IPS-18c (cell line): ENCODE data around the gene GARRE1.
"Not testable (repeated sequence)": the region's sequence is repeated elsewhere in the genome, so short reads cannot be mapped to it uniquely, and the experiment has no call there.

Experiments
- H3K4me3 ChIP-seq: 2 replicates; pipeline ENCODE4 v1.7.0; 2013; ENCODE audit warnings: low read depth, mild to moderate bottlenecking, low read length, moderate library complexity; ENCODE audit not compliant: insufficient read depth
- H3K9me3 ChIP-seq: one replicate; pipeline ENCODE4 v1.6.1; 2013; ENCODE audit warnings: mild to moderate bottlenecking, low read length, moderate library complexity; ENCODE audit not compliant: control insufficient read depth, insufficient read depth

Gene GARRE1

DNA sequence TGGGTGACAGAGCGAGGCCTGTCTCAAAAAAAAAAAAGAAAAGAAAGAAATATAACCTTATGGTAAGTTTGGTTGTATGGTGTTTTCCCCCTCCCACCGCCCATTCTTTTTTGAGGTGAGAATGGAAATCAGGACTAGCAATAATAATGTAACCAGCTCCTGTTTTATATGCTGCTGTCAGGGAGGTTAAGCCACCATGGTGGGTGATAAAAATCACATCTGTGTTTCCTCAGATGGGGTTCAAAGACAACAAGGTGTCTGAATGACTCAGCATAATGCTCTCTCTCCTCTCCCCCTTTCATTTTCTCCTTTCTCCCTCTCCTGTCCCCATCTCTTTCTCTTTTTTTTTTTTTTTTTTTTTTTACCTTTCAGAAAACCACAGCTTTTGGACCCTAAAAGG lies 28.3 kb upstream of the GARRE1 start:
- H3K4me3 ChIP-seq = no peak overlapping the region
- H3K9me3 ChIP-seq = no peaks in the 10 kb centered on the region

DNA sequence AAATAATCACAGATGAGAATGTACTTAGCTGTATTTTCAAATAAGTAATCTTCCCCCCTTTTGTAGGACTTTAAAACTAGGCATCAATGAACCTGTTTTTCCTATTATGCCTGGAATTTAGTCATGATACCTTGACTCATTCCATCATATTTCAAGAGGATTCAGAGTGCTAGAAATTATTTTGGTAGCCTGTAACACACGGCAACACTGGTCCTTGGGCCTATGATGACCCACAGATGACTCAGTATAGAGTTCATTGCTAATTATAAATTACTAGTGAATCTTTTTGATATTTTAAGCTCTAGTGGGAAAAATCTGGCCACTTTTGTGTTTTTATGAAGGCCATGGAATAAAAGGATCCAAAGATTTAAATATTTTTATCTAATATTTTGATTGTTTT lies 26.0 kb upstream of the GARRE1 start:
- Histone ChIP-seq H3K9me3 (no peaks in the 10 kb centered on the region), H3K4me3 (no peak overlapping the region)

DNA sequence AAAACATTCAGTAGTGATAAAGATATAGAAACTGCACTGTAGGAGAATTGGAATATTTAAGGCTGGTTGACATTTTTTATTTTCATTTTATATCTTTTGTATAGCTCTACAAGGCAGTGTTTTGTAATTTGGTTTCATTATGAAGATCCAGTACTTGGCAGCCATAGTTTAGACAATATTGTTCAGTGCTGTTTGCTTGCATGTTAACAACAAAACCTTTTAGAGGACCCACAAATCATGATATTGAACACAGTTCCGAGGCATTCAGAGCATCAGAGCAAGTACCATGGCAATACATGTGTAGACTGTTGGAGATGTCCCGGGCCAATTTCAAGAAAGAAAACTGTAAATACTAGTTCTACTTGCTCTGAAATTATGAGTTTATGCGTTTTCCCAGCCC lies 25.6 kb upstream of the GARRE1 start:
- H3K9me3 ChIP-seq = no peaks in the 10 kb centered on the region
- H3K4me3 ChIP-seq = no peak overlapping the region

DNA sequence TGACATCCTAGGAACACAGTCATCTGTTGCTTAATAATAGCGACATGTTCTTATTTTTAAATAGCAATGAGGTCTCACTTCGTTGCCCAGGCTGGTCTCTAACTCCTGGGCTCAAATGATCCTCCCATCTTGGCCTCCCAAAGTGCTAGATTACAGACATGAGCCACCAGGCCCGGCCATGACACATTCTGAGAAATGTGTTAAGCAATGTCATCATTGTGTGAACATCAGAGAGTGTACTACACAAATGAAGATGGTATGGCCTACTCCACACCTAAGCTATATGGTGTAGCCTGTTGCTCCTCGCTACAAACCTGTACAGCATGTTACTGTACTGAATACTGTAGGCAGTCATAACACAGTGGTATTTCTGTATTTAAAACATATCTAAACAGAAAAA lies 24.6 kb upstream of the GARRE1 start:
- Histone ChIP-seq H3K9me3 (no peaks in the 10 kb centered on the region), H3K4me3 (no peak overlapping the region)

DNA sequence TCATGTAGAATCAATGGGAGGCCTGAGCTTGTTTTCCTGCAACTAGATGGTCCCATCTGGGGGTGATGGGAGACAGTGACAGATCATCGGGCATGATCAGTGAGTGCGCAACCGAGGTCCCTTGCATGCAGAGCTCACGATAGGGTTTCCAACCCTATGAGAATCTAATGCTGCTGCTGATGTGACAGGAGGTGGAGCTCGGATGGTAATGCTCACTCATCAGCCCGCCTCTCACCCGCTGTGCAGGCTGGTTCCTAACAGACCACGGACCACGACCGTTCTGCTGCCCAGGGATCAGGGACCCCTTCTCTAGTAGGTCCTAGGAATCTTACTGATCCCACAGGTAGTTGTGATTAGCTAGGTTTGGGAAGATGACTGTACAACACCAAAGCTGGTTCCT lies 23.5 kb upstream of the GARRE1 start:
- no peak overlapping the region for H3K4me3 ChIP-seq
- no peaks in the 10 kb centered on the region for H3K9me3 ChIP-seq

DNA sequence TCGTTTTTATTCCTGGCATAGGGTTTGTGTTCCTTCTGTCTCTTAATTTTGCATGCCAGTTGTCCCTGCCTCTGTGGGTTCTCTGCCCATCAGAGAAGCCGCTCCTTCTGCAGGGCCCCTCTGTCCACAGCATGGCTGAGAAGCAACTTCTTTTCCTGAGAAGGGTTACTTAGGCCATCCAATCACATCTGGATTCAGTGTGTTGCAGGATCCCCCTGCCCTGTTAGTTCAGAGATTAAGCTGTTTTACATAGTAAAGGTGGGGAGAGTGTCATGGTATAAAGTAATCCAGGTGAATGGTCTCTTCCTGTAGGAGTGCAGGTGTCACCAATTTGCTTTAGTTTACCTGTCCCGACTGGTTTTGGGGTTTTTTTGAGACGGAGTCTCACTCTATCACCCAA lies 22.9 kb upstream of the GARRE1 start:
- no peaks in the 10 kb centered on the region for H3K9me3 ChIP-seq
- no peak overlapping the region for H3K4me3 ChIP-seq

DNA sequence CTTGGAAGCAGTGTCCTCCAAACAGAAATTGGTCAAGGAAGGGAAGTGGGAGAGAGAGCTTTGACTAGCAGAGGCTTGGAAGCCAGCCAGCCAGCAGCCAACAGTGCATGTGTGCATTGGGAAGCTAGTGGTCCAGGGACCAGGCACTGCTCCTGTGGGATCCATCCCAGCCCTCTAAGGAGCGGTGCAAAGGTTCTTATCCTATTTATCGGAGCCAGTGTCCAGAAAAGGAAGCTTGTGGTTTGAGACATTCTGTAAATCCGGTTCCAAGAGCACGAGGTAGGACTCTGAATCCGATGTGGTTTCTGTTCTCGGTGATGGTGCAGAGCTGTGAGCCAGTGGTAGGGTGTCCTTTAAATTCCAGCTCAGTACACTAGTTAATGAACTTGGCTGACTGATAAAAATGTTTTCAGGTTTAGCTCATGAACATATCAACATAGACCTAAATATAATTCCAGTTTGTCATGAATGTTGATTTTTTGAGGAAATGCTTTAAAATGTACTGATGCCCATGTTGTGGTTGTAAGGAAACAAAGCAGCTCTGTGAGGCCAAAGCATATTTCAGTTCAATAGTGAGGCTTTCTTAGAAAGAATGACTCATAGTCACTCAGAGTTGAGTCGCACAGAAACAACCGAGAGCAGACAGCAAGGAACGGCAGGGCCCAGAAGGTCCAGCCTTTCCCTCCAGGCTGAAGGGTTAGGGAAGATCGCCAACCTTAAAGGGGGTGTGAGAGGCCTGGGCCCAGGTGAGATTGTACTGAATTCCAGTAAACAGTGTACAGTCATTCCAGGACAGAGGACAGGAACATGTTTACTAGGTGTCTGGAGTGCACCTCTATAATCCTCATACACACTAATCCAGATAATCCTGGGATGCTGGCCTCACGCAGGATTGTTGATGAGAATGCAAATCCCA lies 21.5 kb upstream of the GARRE1 start:
- Histone ChIP-seq H3K4me3 (no peak overlapping the region), H3K9me3 (no peaks in the 10 kb centered on the region)

DNA sequence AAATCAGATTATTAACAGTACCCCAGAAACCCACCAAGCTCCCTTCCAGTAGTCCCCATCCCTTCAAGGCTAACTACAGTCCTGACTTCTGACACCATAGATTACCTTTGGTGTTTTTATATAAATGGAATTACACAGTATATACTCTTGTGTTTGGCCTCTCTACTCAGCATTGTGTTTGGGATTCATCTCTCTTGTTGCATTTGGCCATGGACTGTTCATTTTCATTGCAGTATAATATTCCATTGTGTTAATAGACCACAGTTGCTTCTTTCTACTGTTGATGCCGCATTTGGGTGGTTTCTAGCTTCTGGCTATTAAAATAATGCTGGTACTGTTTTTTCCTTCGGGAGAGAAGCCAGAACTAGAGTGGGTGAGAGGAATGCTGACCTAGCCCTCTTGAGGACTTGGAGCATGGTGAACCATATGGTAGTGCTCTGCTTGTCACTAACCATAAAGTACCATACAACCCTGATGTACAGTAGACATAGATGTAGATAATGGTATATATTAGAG lies 18.9 kb upstream of the GARRE1 start:
- no peaks in the 10 kb centered on the region for H3K9me3 ChIP-seq
- H3K4me3 ChIP-seq = no peak overlapping the region

DNA sequence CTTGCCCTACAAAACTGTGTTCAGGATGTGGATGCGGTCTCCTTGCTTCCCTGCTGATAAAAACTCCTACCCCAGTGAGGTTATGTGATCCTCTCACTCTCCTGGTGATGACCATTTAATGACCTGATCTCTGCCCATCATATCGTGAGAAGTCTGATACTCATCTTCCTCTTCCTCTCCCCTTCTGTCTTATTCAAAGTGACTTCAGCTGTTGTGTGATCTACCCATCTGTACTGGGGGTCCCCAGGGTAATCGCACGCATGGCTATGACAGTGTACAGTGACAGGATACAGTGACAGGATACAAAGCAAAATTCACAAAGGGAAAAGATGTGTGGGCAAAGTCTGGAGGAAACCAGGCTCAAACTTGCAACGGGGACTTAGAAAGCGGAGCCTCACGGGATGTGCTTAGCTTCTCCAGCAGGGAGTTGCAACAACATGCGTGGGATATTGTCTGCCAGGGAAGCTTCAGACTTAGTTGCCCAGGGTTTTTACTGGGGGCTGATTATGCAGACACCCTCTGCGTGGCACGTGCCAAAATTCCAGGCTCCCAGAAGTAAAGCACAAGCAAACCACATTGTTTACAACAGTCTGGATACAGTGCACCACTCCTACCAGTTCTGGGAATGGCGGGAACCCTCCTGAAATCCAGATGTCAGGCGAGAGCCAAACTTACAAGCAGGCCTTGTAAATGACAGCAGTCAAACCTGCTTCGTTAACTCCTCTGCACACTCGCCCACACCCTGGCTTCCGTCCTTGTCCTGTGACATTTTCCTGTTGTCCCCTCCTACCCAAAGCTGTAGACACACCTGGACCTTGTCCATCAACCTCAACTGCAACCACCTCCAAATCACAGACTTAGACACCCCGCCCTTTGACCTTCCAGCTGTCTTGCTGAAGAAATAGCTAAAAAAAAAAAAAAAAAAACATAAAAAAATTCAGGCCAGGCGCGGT lies 18.0 kb upstream of the GARRE1 start:
- no peak overlapping the region for H3K4me3 ChIP-seq
- no peaks in the 10 kb centered on the region for H3K9me3 ChIP-seq

DNA sequence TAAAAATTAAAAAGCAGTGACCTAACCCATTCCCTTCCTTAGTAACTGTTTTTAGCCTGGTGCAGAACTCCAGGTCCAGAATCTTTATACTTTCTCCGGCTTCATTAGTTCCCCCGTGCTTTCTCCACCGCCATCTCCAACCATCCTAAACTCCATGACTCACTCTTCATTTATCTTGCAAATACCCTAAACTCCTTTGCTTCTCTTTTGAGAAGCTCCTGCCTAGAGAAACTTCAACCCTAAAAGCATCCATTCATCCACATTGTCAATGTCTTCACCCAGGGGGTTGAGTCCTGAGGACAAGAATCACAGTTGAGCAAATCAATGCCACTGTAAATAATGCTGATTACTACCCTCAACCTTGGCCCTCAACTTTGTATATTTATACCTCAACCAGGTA lies 17.1 kb upstream of the GARRE1 start:
- Histone ChIP-seq H3K4me3 (no peak overlapping the region), H3K9me3 (no peaks in the 10 kb centered on the region)

DNA sequence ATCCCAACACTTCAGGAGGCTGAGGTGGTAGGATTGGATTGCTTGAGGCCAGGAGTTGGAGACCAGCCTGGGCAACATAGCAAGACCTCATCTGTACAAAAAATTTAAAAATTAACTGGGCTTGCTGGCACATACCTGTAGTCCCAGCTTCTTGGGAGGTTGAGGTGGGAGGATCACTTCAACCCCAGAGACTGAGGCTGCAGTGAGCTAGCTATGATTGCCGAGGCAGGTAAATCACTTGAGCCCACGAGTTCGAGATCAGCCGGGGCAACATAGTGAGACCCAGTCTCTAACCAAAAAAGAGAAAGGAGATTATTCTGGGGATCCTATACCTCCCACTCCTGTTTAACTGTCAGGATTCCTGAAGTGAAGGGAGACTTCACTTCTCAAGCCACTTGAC lies 16.4 kb upstream of the GARRE1 start:
- H3K9me3 ChIP-seq = no peaks in the 10 kb centered on the region
- H3K4me3 ChIP-seq = no peak overlapping the region

DNA sequence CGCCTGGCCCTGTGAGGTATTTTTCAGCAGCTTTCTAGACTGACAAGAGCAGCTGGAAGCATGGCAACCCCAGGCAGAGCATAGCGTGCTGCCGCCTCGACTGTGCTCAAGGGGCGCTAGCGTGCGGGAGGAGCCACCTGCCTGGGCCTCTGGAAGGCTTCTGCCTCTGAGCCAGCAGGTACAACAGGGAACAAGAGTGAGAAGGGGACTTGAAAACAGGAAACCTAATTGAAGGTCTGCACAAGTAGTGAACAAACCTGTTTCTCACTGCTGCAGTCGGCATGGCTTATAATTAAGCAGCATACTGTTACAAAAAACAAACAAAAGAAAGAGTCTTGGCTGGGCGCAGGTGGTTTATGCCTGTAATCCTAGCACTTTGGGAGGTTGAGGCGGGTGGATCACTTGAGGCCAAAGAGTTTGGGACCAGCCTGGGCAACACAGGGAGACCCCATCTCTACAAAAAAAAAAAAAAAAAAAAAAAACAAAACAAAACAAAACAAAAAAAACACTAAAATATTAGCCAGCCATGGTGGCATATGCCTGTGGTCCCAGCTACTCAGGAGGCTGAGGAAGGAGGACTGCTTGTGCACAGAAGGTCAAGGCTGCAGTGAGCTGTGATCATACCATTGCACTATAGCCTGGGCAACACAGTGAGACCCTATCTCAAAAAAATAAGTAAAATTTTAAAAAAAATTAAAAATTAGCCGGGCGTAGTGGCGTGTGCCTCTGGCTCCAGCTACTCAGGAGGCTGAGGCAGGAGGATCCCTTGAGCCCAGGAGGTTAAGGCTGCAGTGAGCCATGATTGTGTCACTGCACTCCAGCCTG lies 12.6 kb upstream of the GARRE1 start:
- Histone ChIP-seq H3K4me3 (no peak overlapping the region), H3K9me3 (no peaks in the 10 kb centered on the region)

DNA sequence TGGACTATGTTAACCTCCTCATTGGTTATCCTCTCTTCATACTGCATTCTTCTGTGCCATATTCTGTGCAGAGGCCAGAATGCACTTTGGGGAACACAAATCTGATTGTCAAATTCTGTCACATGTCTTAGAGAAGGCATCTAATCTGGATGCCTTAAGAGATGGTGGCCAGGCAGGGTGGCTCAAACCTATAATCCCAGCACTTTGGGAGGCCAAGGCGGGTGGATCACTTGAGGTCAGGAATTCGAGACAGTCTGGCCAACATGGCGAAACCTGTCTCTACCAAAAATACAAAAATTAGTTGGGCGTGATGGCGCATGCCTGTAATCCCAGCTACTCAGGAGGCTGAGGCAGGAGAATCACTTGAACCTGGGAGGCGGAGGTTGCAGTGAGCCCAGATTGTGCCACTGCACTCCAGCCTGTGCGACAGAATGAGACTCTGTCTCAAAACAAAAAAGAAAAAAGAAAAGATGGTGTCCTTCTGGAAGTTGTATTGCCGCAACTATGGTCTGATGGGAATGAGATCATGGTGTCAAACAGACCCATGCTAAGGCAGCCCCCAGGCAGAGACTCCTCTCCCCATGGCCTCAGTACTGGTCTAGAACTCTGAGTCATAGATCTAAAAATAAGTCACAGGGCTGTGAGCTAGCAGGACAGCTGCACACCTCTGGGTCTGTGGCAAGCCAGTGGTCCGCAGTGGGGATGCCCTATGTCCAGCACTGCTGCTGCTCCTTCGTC lies 11.0 kb upstream of the GARRE1 start:
- H3K4me3 ChIP-seq, H3K9me3 ChIP-seq: not testable (repeated sequence)

DNA sequence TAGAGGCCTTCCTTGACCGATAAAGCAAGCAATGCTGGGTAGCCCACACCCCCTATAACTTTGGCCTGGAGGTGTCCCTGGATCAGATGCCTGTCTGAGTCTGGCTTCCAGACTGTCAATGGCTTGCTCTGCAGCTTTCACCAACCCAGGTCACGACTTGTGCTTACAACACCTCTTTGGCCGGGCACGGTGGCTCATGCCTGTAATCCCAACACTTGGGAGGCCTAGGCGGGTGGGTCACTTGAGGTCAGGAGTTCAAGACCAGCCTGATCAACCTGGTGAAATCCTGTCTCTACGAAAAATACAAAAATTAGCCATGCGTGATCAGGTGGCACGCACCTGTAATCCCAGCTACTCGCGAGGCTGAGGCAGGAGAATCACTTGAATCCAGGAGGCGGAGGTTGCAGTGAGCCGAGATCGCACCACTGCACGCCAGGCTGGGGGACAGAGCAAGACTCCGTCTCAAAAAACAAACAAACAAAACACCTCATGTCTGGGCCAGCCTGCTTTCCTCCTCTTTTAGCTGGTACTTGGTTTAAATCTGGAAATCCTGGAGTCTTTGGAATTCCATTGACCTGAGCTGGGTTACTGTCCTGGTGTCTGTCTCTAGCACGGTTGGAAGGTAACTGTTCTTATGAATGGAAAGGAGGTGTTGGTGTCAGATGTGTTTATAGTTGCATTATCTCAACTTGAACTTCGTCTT lies 10.3 kb upstream of the GARRE1 start:
- Histone ChIP-seq H3K9me3 (no peaks in the 10 kb centered on the region), H3K4me3 (no peak overlapping the region)

DNA sequence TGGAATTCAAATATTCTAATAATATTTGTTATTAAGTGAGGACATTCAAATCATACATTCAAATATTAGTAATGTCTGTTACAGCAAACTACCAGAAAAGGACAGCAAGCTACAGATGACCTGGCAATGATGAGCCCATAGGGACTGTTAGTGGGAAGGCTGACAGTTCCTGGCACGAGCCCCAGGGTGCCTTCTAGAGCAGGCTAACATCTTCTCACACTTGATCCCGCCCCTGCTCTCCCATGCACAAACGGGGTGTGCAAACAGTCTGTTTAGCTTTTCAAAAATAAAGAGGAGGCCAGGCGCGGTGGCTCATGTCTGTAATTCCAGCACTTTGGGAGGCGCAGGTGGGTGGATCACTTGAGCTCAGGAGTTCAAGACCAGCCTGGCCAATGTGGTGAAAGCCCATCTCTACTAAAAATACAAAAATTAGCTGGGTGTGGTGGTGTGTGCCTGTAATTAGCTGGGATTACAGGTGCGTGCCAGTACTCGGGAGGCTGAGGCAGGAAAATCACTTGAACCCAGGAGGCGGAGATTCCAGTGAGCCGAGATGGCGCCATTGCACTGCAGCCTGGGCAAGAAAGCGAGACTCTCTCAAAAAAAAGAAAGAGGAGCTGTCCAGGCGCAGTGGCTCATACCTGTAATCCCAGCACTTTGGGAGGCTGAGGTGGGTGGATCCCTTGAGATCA lies 9.6 kb upstream of the GARRE1 start:
- H3K4me3 ChIP-seq = no peak overlapping the region

More for the DNA sequence above, 9.6 kb upstream of the GARRE1 start:
- no peaks in the 10 kb centered on the region for H3K9me3 ChIP-seq
